HepG2 (cell line): ENCODE results near the gene CABLES1. TPM values are rescaled to one million over a fixed set of nuclear protein-coding genes. Genes with fewer than 3 reads are reported as not detected.

ENCODE experiments used
- AHR ChIP-seq: IDR thresholded peaks from 2 replicates; pipeline ENCODE4 v1.6.1; 2018; ENCODE audit warnings: missing genetic modification reagents, missing compliant biosample characterization
- ARNTL ChIP-seq: sonication (generic); formaldehyde crosslinking; IDR thresholded peaks from 2 replicates; pipeline ENCODE4 v1.4.0; 2020; ENCODE audit warnings: mild to moderate bottlenecking, missing genetic modification reagents
- CBX1 ChIP-seq: IDR thresholded peaks from one replicate; pipeline ENCODE4 v1.6.1; 2016; ENCODE audit warnings: antibody characterized with exemption, low read depth
- FOXK1 ChIP-seq: sonication (generic); formaldehyde crosslinking; IDR thresholded peaks from 2 replicates; pipeline ENCODE4 v1.4.0; 2020; ENCODE audit warnings: low read depth, missing genetic modification reagents, borderline replicate concordance
- GRHL1 ChIP-seq: sonication (generic); formaldehyde crosslinking; conservative IDR thresholded peaks from 2 replicates; pipeline ENCODE4 v1.8.0; 2022; ENCODE audit warnings: missing genetic modification reagents
- HMGA1 ChIP-seq: sonication (generic); formaldehyde crosslinking; conservative IDR thresholded peaks from 2 replicates; pipeline ENCODE4 v1.4.0; 2020; ENCODE audit warnings: missing genetic modification reagents
- HOXA3 ChIP-seq: sonication (generic); formaldehyde crosslinking; IDR thresholded peaks from 2 replicates; pipeline ENCODE4 v1.5.0; 2020; ENCODE audit warnings: missing genetic modification reagents
- IRF2 ChIP-seq: IDR thresholded peaks from 2 replicates; pipeline ENCODE4 v1.6.1; 2018; ENCODE audit warnings: missing genetic modification reagents, missing compliant biosample characterization
- NR3C1 ChIP-seq: sonication (generic); formaldehyde crosslinking; IDR thresholded peaks from 2 replicates; pipeline ENCODE4 v1.4.0; 2020; ENCODE audit warnings: missing genetic modification reagents
- POLR2G ChIP-seq: fragments of 200-400 bp; formaldehyde crosslinking; IDR thresholded peaks from 2 replicates; pipeline ENCODE4 v1.6.1; 2018; ENCODE audit warnings: mild to moderate bottlenecking, low read depth, low read length, moderate library complexity
- PPARG ChIP-seq: conservative IDR thresholded peaks from 2 replicates; pipeline ENCODE4 v1.6.1; 2016; ENCODE audit warnings: missing biosample characterization, missing genetic modification reagents
- RAD21 ChIP-seq: fragments of 450-650 bp; formaldehyde crosslinking; IDR thresholded peaks from 2 replicates; pipeline ENCODE4 v1.5.0; 2020; ENCODE audit warnings: mild to moderate bottlenecking
- SYNCRIP ChIP-seq: fragments of 200-400 bp; formaldehyde crosslinking; IDR thresholded peaks from 2 replicates; pipeline ENCODE4 v1.6.1; 2018; ENCODE audit warnings: mild to moderate bottlenecking, low read depth, low read length; ENCODE audit not compliant: insufficient read depth
- ZKSCAN5 ChIP-seq: sonication (generic); formaldehyde crosslinking; IDR thresholded peaks from 2 replicates; pipeline ENCODE4 v1.5.1; 2020; ENCODE audit warnings: mild to moderate bottlenecking, missing genetic modification reagents
- ZMAT3 ChIP-seq: sonication (generic); formaldehyde crosslinking; conservative IDR thresholded peaks from 2 replicates; pipeline ENCODE4 v1.7.0; 2021; ENCODE audit warnings: missing genetic modification reagents
- ZNF124 ChIP-seq: sonication (generic); formaldehyde crosslinking; IDR thresholded peaks from 2 replicates; pipeline ENCODE4 v1.4.0; 2020; ENCODE audit warnings: missing genetic modification reagents
- ZNF234 ChIP-seq: sonication (generic); formaldehyde crosslinking; conservative IDR thresholded peaks from 2 replicates; pipeline ENCODE4 v1.5.1; 2020; ENCODE audit warnings: mild to moderate bottlenecking, missing genetic modification reagents
- ZNF263 ChIP-seq: sonication (generic); formaldehyde crosslinking; IDR thresholded peaks from 2 replicates; pipeline ENCODE4 v1.4.0; 2020; ENCODE audit warnings: missing genetic modification reagents
- ZNF318 ChIP-seq: sonication (generic); formaldehyde crosslinking; IDR thresholded peaks from 2 replicates; pipeline ENCODE4 v1.4.0; 2020; ENCODE audit warnings: mild to moderate bottlenecking, missing genetic modification reagents
- ZNF546 ChIP-seq: sonication (generic); formaldehyde crosslinking; conservative IDR thresholded peaks from 2 replicates; pipeline ENCODE4 v1.8.1; 2023; ENCODE audit warnings: mild to moderate bottlenecking, missing genetic modification reagents
- ZNF660 ChIP-seq: sonication (generic); formaldehyde crosslinking; IDR thresholded peaks from 2 replicates; pipeline ENCODE4 v1.5.1; 2020; ENCODE audit warnings: mild to moderate bottlenecking, low read depth, missing genetic modification reagents, borderline replicate concordance
- ZNF746 ChIP-seq: sonication (generic); formaldehyde crosslinking; IDR thresholded peaks from 2 replicates; pipeline ENCODE4 v1.8.0; 2022; ENCODE audit warnings: mild to moderate bottlenecking, missing genetic modification reagents
- ZNF790 ChIP-seq: sonication (generic); formaldehyde crosslinking; IDR thresholded peaks from 2 replicates; pipeline ENCODE4 v1.8.0; 2022; ENCODE audit warnings: missing genetic modification reagents, mild to moderate bottlenecking, borderline replicate concordance
- polyA plus RNA-seq, 8 experiments: library from polyadenylated mRNA; depleted of rRNA in 3 of 8; stranded (reverse) in 7 of 8; unstranded in 1 of 8; fragments of >200 nt; fragmentation: Illumina TruSeq in 4 of 8; extraction: Trizol in 4 of 8; gene quantifications; 2 replicates each; pipeline versions ENCODE4 v1.2.1 to v1.2.3, GENCODE V29; 2011 to 2016; ENCODE audit warnings: low read depth in 4 of 8, missing spikeins in 1 of 8, mixed read lengths in 1 of 8; ENCODE audit not compliant: insufficient read depth in 1 of 8
- total RNA-seq, 5 experiments: library from RNA; depleted of rRNA; stranded (reverse); fragments of >200 nt; fragmentation: Illumina TruSeq; extraction: Trizol; gene quantifications; 2 replicates each; pipeline ENCODE4 v1.2.3, GENCODE V29; 2016; ENCODE audit warnings: low read depth in 1 of 5

Gene CABLES1
- total and polyA plus RNA-seq, 2 of the 13 experiments (the other 11 are each of a cell fraction or from before 2014, with no cell fraction given), result 14.7 to 25.8 TPM

DNA sequence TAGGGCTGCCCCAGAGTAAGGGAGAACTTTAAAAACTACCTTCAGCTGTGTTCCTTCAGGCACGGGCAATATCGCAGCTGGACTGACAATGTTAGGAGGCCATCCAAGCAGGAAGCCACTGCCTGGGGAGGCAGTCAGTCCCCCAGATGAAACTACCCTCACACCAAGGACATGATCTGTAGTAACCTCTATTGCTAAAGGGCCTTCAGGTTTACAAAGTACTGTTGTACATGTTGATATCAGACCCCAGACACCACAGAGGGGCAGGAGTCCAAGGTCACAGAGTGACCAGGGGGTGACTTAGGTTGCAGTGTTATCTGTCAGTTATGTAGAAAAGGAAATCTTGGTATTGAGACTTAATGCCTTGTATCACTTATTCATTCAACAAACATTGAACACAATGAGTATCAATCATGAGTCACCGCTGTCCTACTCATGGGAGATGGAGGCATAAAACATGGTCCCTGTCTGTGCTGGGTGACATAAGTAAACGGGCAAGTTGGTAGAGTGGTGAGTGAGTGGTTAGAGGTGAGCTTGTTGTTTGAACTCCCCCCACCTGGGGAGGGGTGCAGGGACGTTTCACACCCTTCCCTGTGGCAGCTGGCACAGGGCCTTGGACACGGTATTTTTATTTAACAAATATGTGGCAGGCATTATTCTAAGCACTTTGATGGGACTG lies 7.1 kb downstream of the CABLES1 start (continued):
- TF ChIP-seq ZNF318 (CRISPR knock-in tag), result no peak
- no peak for TF ChIP-seq HOXA3 (CRISPR knock-in tag)
- no peak for TF ChIP-seq AHR
- TF ChIP-seq FOXK1, result peak; percentile 93
- TF ChIP-seq CBX1, result no peak
- TF ChIP-seq ARNTL (CRISPR knock-in tag), result no peak; the same call in 1 of the 2 replicates
- no peak for TF ChIP-seq NR3C1 (CRISPR knock-in tag)
- no peak for TF ChIP-seq HMGA1 (CRISPR knock-in tag)
- no peak for TF ChIP-seq PPARG (CRISPR knock-in tag)
- no peak for TF ChIP-seq ZMAT3 (CRISPR knock-in tag)
- no peak for TF ChIP-seq ZKSCAN5 (CRISPR knock-in tag)
- no peak for TF ChIP-seq ZNF234 (CRISPR knock-in tag)
- TF ChIP-seq POLR2G, result no peak
- TF ChIP-seq ZNF263 (CRISPR knock-in tag), result no peak
- no peak for TF ChIP-seq SYNCRIP
- TF ChIP-seq ZNF660 (CRISPR knock-in tag), result no peak
- no peak for TF ChIP-seq ZNF124 (CRISPR knock-in tag)
- no peak; the same call in 1 of the 2 replicates for TF ChIP-seq ZNF746
- no peak for TF ChIP-seq GRHL1 (CRISPR knock-in tag)
- no peak for TF ChIP-seq ZNF546 (CRISPR knock-in tag)
- no peak for TF ChIP-seq RAD21
- peak; percentile 61; the same call in 1 of the 2 replicates for TF ChIP-seq IRF2
- TF ChIP-seq ZNF790, result no peak
